Activated B cell treated with CpG ODN at 0.5 μM for 24 hours (primary cell): ENCODE results near the gene CSNK2A3. TPM values are rescaled to one million over a fixed set of nuclear protein-coding genes. Genes with fewer than 3 reads are reported as not detected.

Source experiments
- ATAC-seq: fragments of 200-7000 bp; cut with Tn5 transposase; one replicate; pipeline ENCODE4 v1.10.0; 2021; ENCODE audit warnings: low read depth, mild to moderate bottlenecking, moderate library complexity
- CTCF ChIA-PET: fragments of 350-600 bp; sonication (Branson Sonifier 250); formaldehyde crosslinking; loops from one replicate; lab custom pipeline; 2021; ENCODE audit warnings: antibody characterized with exemption; lab: Charles Lee
- POLR2A ChIA-PET: fragments of 350-600 bp; sonication (Branson Sonifier 250); formaldehyde crosslinking; loops from one replicate; lab custom pipeline; 2021; ENCODE audit warnings: antibody characterized with exemption; lab: Charles Lee
- DNase-seq: peaks from one replicate; pipeline ENCODE4 v3.0.0; 2022
- H3K27ac Mint-ChIP-seq: one replicate; pipeline ENCODE4 v1.8.0; 2020; ENCODE audit warnings: mixed read lengths
- H3K27me3 Mint-ChIP-seq: one replicate; pipeline ENCODE4 v1.8.0; 2021; ENCODE audit warnings: mixed read lengths
- H3K36me3 Mint-ChIP-seq: one replicate; pipeline ENCODE4 v1.8.0; 2021; ENCODE audit warnings: low read depth, mixed read lengths
- H3K4me1 Mint-ChIP-seq: one replicate; pipeline ENCODE4 v1.8.0; 2021; ENCODE audit warnings: mixed read lengths
- H3K4me3 Mint-ChIP-seq: one replicate; pipeline ENCODE4 v1.8.0; 2020; ENCODE audit warnings: mild to moderate bottlenecking, mixed read lengths
- H3K9me3 Mint-ChIP-seq: one replicate; pipeline ENCODE4 v1.8.0; 2020; ENCODE audit warnings: mixed read lengths
- intact Hi-C: fragments of 100-400 bp; cut with micrococcal nuclease; formaldehyde crosslinking; loops from one replicate; pipeline ENCODE4 v1.15.1; 2024
- total RNA-seq: library from RNA; stranded (reverse); gene quantifications from 2 replicates; pipeline ENCODE4 v1.2.3, GENCODE V29; 2022
- TF ChIP-seq, protein P1 (sequence below): fragments of 200-600 bp; IDR thresholded peaks from one replicate; pipeline ENCODE4 v1.8.0; 2022; ENCODE audit warnings: antibody characterized with exemption, mild to moderate bottlenecking

CSNK2A3 gene
- total RNA-seq, 1 donor from 2014 or later = 0.24 TPM

DNA sequence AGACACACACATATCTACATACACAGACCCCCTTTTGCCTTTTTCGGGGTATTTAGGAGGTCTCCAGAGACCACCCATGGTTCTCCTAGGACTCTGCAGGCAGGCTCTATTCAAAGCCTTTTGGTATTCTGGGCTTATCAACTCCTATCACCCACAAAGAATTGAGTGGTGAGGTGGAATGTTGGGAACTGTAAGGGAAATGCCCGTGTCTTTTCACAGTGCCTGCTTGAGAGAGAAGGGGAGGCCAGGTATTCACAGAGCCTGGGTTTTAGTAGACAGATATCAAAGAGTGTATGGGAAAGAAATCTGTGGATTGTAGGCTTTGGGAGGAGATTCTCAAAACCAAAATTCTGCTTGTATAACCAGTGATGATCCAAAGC is 44.0 kb upstream of the CSNK2A3 start:
- no peak overlapping the region for H3K27ac Mint-ChIP-seq
- no peaks in the 10 kb centered on the region for H3K27me3 Mint-ChIP-seq
- intact Hi-C loops = no loop called here
- H3K36me3 Mint-ChIP-seq = no peaks in the 10 kb centered on the region
- no peak overlapping the region for H3K4me3 Mint-ChIP-seq
- H3K9me3 Mint-ChIP-seq = no peaks in the 10 kb centered on the region
- no peak for DNase-seq
- CTCF ChIA-PET = no interaction called here
- H3K4me1 Mint-ChIP-seq = no peaks in the 10 kb centered on the region
- ATAC-seq = no peak
- TF ChIP-seq, protein P1, sequence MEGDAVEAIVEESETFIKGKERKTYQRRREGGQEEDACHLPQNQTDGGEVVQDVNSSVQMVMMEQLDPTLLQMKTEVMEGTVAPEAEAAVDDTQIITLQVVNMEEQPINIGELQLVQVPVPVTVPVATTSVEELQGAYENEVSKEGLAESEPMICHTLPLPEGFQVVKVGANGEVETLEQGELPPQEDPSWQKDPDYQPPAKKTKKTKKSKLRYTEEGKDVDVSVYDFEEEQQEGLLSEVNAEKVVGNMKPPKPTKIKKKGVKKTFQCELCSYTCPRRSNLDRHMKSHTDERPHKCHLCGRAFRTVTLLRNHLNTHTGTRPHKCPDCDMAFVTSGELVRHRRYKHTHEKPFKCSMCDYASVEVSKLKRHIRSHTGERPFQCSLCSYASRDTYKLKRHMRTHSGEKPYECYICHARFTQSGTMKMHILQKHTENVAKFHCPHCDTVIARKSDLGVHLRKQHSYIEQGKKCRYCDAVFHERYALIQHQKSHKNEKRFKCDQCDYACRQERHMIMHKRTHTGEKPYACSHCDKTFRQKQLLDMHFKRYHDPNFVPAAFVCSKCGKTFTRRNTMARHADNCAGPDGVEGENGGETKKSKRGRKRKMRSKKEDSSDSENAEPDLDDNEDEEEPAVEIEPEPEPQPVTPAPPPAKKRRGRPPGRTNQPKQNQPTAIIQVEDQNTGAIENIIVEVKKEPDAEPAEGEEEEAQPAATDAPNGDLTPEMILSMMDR = no peak
- POLR2A ChIA-PET = no interaction called here

DNA sequence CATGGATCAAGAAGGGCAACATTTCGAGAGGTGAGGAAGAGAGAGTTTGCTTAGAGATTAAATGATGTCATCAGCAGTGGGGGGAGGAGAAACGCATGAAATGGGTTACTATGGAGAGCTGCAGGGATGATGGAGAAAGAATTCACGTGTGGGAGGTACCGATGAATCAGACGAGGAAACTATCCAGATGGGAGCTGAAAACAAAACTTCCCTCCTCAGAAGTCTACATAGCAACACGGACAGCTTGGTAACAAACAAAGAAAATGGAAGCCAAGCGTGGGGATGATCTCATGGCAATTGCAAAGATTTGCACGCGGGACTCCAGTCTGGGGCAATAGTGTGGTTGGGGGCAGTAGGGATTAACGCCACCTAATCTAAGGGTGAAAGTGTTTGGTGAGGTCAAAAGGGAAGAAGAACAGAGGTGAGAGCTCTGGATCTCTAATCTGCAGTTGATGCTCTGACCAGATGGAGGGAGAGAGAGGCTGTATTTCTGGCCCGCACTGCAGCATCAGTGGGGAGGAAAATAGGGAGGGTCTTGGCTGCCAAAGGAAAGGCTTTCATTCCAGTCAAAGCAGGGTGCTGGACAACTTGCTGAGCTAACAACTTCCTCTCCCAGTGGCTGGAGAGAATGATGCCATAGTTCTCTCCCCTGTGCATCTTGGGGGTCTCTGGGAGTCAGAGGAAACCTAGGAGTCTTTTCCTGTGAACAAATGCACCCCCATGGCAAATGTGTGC is 43.4 kb upstream of the CSNK2A3 start:
- Mint-ChIP-seq H3K36me3 (no peaks in the 10 kb centered on the region), H3K4me3 (no peak overlapping the region), H3K27ac (no peak overlapping the region), H3K4me1 (no peaks in the 10 kb centered on the region), H3K9me3 (no peaks in the 10 kb centered on the region), H3K27me3 (no peaks in the 10 kb centered on the region)
- intact Hi-C loops = no loop called here
- TF ChIP-seq, protein P1 = no peak
- POLR2A ChIA-PET = no interaction called here
- ATAC-seq = no peak
- CTCF ChIA-PET = no interaction called here
- no peak for DNase-seq

DNA sequence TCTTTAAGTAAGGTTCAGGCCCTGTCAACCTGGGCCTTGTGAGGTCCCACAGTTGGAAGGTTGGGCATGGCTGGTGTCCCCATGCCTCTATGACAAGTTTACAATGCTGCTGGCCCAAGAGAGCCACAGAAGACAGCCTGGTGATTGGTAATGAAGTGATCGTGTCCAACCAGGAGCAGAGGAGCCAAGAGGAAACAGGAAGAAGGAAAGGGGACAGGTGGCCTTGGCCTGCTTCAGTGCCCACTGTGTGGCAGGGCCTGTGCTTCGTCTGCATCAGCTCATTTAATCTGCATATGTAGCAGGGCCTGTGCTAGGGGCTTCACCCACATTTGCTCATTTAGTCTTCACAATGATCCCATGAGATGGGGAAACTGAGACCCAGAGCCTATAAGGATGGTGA is 42.1 kb upstream of the CSNK2A3 start:
- ChIA-PET POLR2A (no interaction called here), CTCF (no interaction called here)
- no peaks in the 10 kb centered on the region for H3K36me3 Mint-ChIP-seq
- TF ChIP-seq, protein P1 = no peak
- no peaks in the 10 kb centered on the region for H3K27me3 Mint-ChIP-seq
- no peak overlapping the region for H3K4me3 Mint-ChIP-seq
- DNase-seq = no peak
- no peak for ATAC-seq
- H3K27ac Mint-ChIP-seq = no peak overlapping the region
- no peaks in the 10 kb centered on the region for H3K9me3 Mint-ChIP-seq
- no peaks in the 10 kb centered on the region for H3K4me1 Mint-ChIP-seq
- intact Hi-C loops = no loop called here

DNA sequence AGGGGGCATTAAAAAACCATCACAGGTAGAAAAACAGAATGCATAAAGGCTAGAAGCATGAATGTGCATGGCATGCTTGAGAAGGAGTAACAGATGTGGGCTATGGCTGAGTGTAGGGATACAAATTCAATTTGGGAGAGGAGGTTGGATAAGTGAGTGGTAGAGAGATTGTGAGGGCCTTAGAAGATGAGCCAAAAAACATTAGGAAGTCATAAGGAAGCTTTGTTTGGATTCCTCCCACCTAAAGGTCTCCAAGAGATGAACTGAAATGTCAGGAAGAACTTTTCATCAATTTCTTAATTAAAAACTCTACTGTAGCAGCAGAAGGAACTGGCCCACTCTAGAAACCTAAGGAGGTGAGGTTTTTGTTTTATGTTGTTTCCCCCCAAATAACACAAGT is 41.2 kb upstream of the CSNK2A3 start:
- Mint-ChIP-seq H3K9me3 (no peaks in the 10 kb centered on the region), H3K27me3 (no peaks in the 10 kb centered on the region), H3K4me3 (no peak overlapping the region), H3K4me1 (no peaks in the 10 kb centered on the region), H3K27ac (no peak overlapping the region), H3K36me3 (no peaks in the 10 kb centered on the region)
- TF ChIP-seq, protein P1 = no peak
- ChIA-PET POLR2A (no interaction called here), CTCF (no interaction called here)
- ATAC-seq = no peak
- intact Hi-C loops = no loop called here
- DNase-seq = no peak

DNA sequence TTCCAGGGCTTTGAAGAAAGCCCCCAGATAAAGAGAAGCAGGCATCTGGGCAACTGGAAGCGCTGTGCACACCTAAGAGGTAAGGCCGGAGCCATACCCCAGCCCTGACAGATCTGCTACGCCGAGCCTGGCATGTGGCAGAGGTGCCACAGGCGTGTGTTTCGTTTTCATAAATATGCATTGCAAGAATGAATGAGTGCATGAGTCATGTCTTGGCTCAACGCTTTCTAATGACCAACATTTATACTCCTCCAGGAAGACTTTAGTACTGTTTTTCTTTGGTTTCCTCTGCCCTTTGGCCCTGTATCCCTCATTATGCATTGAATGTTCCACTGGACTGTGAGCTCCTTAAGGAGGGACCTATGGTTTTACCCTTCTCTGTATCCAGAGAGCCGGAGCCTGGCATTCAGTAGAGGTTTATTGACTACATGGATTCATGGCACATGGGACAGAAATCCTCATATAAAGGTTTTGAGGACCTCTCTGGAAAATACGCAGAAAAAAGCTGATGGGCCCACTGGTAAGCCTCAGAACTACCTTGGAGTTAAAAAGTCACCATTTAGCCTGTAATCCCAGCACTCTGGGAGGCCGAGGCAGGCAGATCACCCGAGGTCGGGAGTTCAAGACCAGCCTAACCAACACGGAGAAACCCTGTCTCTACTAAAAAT is 38.9 kb upstream of the CSNK2A3 start:
- Mint-ChIP-seq H3K9me3 (no peaks in the 10 kb centered on the region), H3K4me3 (no peak overlapping the region), H3K4me1 (no peaks in the 10 kb centered on the region), H3K27me3 (no peaks in the 10 kb centered on the region), H3K36me3 (no peaks in the 10 kb centered on the region), H3K27ac (no peak overlapping the region)
- TF ChIP-seq, protein P1 = no peak
- POLR2A ChIA-PET = no interaction called here
- CTCF ChIA-PET = no interaction called here
- DNase-seq (no peak), ATAC-seq (no peak)
- intact Hi-C loops = no loop called here
